ENCODE results near the gene EXOC3L1. TPM values are rescaled to one million over a fixed set of nuclear protein-coding genes. Genes with fewer than 3 reads are reported as not detected.

The EXOC3L1 gene
- total RNA-seq, 1 donor from 2014 or later: 15.6 TPM

- intact Hi-C loops (cut with DNase I): no loop called here
- H3K9me3 ChIP-seq: no peaks in the 10 kb centered on the region
- peaks cover 38% of the 10 kb centered on the region for H3K27me3 ChIP-seq (ENCODE audit: low read depth)
- no peak for ATAC-seq
- peaks cover 57% of the 10 kb centered on the region for H3K4me1 ChIP-seq
- H3K4me3 ChIP-seq: peak overlapping the region; percentile 54
- H3K27ac ChIP-seq: no peak overlapping the region
- TF ChIP-seq CTCF (IDR thresholded peaks at IDR 0.05): no peak
- peaks cover 7% of the 10 kb centered on the region for H3K36me3 ChIP-seq
- DNase-seq: no peak
Measured at GRCh38 chr16:67162506-67163163, 27.3 kb downstream of the EXOC3L1 start.

- Histone ChIP-seq H3K4me1 (peaks cover 57% of the 10 kb centered on the region), H3K27ac (no peak overlapping the region), H3K27me3 (ENCODE audit: low read depth) (peaks cover 38% of the 10 kb centered on the region), H3K36me3 (no peaks in the 10 kb centered on the region), H3K9me3 (no peaks in the 10 kb centered on the region), H3K4me3 (peak overlapping the region; percentile 94)
- TF ChIP-seq CTCF (IDR thresholded peaks at IDR 0.05): no peak
- DNase-seq (no peak), ATAC-seq (no peak)
- intact Hi-C loops (cut with DNase I): no loop called here
Measured at GRCh38 chr16:67161595-67162058, 28.3 kb downstream of the EXOC3L1 start.

GRCh38 chr16:67158637-67159600 lies 31.0 kb downstream of the EXOC3L1 start:
- ATAC-seq (peak; percentile 26 to 31), DNase-seq (peak; percentile 79)
- Histone ChIP-seq H3K36me3 (peaks cover 3% of the 10 kb centered on the region), H3K9me3 (no peaks in the 10 kb centered on the region), H3K4me1 (peaks cover 53% of the 10 kb centered on the region), H3K4me3 (peak overlapping the region; percentile 94), H3K27ac (peak overlapping the region; percentile 87), H3K27me3 (ENCODE audit: low read depth) (peaks cover 14% of the 10 kb centered on the region)
- TF ChIP-seq CTCF (IDR thresholded peaks at IDR 0.05): no peak
- intact Hi-C loops (cut with DNase I): loop anchor here (10.0 kb wide), 1 partner anchor 184 kb away; no protein-coding TSS in a partner anchor

GRCh38 chr16:67157892-67158635 lies 31.9 kb downstream of the EXOC3L1 start:
- DNase-seq: no peak
- peaks cover 45% of the 10 kb centered on the region for H3K4me1 ChIP-seq
- intact Hi-C loops (cut with DNase I): loop anchor here (10.0 kb wide), 1 partner anchor 183 kb away; no protein-coding TSS in a partner anchor

More at GRCh38 chr16:67157892-67158635, 31.9 kb downstream of the EXOC3L1 start:
- H3K36me3 ChIP-seq: peaks cover 4% of the 10 kb centered on the region
- TF ChIP-seq CTCF (IDR thresholded peaks at IDR 0.05): no peak
- H3K27ac ChIP-seq: no peak overlapping the region
- no peak for ATAC-seq
- peak overlapping the region; percentile 94 for H3K4me3 ChIP-seq
- peaks cover 6% of the 10 kb centered on the region for H3K27me3 ChIP-seq (ENCODE audit: low read depth)
- H3K9me3 ChIP-seq: no peaks in the 10 kb centered on the region
